ENCODE data around the gene ATP9B.
"Not testable (repeated sequence)": the region's sequence is repeated elsewhere in the genome, so short reads cannot be mapped to it uniquely, and the experiment has no call there.

The ATP9B gene

DNA sequence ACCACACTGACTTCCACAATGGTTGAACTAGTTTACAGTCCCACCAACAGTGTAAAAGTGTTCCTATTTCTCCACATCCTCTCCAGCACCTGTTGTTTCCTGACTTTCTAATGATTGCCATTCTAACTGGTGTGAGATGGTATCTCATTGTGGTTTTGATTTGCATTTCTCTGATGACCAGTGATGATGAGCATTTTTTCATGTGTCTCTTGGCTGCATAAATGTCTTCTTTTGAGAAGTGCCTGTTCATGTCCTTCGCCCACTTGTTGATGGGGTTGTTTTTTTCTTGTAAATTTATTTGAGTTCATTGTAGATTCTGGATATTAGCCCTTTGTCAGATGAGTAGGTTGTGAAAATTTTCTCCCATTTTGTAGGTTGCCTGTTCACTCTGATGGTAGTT, 216.0 kb downstream of the ATP9B start:
- not testable (repeated sequence) for DNase-seq (ENCODE audit: low spot score)

GRCh38 chr18:79290409-79290808, 221.2 kb downstream of the ATP9B start:
- DNase-seq (ENCODE audit: low spot score): not testable (repeated sequence)

GRCh38 chr18:79290876-79291275, 221.7 kb downstream of the ATP9B start:
- no peak for DNase-seq (ENCODE audit: low spot score)

- no peak for DNase-seq (ENCODE audit: low spot score)
Observed at GRCh38 chr18:79294235-79294634, 225.0 kb downstream of the ATP9B start.

GRCh38 chr18:79299272-79299671, 230.1 kb downstream of the ATP9B start:
- no peak for DNase-seq (ENCODE audit: low spot score)

DNA sequence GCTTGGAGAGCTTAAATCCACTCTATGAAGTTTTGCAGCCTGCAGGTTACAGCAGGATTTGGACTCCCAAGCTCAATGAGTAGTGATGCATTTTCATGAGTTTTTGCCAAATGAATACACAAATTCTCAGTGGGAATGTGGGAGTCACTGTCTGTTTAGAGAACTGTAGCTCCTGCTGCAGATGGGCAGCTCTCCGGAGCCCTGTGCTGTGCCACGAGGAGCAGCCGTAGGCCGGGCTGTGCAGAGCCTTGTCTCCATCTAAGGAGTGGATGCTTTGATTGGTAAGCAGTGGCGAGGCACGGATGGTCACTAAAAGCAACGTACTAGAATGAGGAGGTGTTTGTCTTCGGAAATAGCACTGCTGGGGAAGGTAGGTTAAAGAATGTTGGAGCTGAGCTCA, 230.5 kb downstream of the ATP9B start:
- no peak for DNase-seq (ENCODE audit: low spot score)

DNA sequence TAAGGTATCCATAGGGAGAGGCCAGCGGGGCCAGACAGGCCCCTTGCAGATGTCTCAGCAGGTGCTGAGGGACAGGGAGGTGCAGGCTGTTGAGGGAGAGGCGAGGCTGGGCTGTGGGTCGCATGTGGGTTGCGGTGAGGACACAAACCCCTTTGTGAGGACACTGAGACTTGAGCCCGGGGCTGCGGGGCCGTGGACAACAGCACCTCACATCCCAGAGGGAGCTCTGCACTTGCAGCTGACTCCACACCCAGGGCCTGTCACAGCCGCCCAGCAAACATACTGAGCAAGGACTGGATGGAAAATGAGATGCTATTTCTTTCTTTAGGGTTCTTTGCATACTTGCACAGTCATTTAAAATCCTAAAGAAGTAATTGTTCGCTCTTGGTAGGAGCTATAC, 231.2 kb downstream of the ATP9B start:
- no peak for DNase-seq (ENCODE audit: low spot score)

GRCh38 chr18:79302120-79302519, 232.9 kb downstream of the ATP9B start:
- DNase-seq (ENCODE audit: low spot score): no peak

- no peak for DNase-seq (ENCODE audit: low spot score)
Observed at GRCh38 chr18:79305911-79306310, 236.7 kb downstream of the ATP9B start.

DNA sequence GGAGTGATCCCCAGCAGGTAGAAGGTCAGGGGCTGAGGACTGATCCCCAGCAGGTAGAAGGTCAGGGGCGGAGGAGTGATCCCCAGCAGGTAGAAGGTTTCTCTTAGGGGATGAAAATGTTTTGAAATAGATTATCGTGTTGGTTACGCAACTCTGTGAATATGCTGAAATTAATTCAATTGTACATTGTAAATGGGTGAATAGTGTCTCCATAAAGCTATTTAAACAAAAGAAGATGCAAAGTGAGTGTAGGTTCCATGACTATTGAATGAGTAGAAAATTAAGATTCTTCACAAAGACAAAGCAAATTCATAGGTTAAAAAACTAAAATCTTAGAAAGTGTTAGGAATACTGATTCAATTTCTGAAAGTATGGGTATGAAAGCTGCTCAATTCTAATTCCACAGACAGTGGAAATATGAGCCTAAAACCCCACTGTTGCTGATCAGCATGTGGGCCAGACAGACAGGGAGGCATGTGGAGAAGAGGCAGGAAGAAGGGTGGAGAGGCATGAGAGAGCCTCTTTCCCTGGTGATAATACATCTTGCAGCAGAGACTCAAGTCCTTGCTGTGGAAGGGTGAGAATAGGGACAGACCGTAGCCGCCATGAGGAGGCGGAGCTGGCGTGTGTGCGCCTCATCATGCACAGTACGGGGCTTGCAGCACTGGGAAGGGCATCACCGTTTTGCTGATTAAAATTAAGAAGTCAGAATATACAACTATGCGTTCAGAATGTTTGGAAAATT, 240.6 kb downstream of the ATP9B start:
- DNase-seq (ENCODE audit: low spot score): no peak

DNA sequence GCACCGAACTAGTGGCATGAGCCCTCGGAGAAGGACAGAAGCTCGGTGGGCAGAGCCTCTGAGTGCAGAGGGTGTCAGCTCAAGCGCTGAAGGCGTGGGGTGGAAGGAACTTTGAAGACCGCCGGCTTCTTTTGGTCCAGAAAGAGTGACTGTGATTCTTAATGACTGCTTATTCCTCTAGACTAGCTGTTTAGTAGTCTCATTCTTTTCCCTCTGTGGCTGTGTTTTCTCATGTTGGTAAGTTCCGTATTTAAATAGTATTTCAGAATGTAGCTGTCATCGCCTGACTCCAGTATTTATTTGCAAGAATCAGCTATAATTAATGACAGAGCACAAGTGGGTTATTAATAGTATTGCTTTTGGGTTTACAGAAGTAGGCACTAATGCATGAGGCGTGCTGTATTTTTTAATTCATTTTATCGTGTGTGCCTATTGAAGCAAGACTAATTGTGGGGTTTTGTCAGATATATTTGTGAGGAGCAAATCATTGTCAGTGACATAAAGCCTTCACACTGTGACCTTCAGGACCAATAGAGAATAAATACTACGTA, 245.7 kb downstream of the ATP9B start:
- no peak for DNase-seq (ENCODE audit: low spot score)

- no peak for DNase-seq (ENCODE audit: low spot score)
Observed at GRCh38 chr18:79315596-79315995, 246.4 kb downstream of the ATP9B start.

- no peak for DNase-seq (ENCODE audit: low spot score)
Observed at GRCh38 chr18:79317703-79318102, 248.5 kb downstream of the ATP9B start.

- DNase-seq (ENCODE audit: low spot score): no peak
Observed at GRCh38 chr18:79318142-79318673, 249.0 kb downstream of the ATP9B start.

GRCh38 chr18:79320216-79320850, 251.1 kb downstream of the ATP9B start:
- no peak for DNase-seq (ENCODE audit: low spot score)

DNA sequence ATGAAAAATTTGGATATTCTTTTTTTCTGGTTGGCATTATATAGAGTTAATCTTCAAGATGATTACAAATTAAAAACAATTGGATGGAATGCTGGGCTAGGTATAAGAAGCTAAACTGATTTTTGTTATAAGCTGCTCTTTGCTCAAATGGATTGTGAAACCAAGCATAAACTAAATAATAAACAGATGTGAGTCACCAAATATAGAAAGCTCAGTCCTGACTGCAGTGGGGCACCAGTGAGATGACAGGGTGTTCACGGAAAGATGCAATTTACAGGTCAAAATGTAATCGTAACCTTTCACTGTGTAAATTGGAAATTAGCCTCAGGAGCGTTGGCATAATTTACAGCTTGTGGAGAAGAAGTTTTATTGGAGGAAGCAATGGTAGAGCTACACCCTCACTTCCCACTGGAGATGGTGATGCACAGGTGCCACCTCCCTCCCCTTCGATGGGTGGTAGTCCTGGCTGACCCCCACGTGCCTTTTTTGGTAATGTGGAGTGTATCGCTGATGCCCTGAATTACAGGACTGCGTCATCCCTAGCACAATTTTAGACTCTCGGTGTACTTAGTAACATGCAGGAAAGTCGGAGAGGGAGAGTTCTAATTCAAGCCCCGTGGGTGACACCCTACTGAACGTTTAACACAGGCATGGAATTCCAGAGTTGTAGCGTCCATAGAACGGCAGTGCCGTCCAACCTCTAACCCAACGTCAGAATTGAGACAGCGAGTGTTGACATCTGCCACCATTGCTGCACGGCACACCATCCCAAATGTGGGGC, 252.6 kb downstream of the ATP9B start:
- no peak for DNase-seq (ENCODE audit: low spot score)

DNA sequence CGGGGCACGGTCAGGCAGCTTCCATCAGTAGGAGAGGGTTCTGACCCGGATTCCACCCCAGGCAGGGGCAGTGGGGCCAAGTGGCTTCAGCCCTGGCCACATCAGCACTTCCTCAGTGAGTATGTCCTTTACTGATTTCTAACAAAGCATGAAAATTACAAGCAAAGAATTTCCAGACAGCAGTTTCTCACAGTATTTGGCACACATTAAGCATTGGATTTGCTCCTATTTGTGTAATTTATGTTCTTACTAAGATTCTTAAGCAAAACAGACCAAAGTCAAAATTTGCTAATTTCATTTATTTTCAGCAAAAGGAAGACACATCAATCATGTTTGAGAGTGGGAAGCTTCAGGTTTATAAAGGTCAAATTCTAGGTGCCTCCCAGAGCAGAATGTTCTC, 253.2 kb downstream of the ATP9B start:
- DNase-seq (ENCODE audit: low spot score): no peak

DNA sequence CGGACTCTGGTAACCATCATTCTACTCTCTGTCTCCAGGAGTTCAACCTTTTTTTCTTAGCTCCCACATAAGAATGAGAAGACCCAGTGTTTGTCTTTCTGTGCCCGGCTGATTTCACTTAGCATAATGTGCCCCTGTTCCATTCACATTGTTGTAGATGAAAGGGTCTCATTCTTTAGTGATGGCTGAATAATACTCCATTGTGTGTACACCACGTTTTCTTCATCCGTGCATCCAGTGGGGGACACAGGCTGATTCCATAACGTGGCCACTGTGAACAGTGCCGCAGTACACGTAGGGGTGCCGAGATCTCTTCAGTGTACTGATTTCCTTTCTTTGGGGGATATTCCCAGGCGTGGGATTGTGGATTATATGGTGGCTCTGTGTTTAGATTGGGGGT, 254.3 kb downstream of the ATP9B start:
- DNase-seq (ENCODE audit: low spot score): no peak

DNA sequence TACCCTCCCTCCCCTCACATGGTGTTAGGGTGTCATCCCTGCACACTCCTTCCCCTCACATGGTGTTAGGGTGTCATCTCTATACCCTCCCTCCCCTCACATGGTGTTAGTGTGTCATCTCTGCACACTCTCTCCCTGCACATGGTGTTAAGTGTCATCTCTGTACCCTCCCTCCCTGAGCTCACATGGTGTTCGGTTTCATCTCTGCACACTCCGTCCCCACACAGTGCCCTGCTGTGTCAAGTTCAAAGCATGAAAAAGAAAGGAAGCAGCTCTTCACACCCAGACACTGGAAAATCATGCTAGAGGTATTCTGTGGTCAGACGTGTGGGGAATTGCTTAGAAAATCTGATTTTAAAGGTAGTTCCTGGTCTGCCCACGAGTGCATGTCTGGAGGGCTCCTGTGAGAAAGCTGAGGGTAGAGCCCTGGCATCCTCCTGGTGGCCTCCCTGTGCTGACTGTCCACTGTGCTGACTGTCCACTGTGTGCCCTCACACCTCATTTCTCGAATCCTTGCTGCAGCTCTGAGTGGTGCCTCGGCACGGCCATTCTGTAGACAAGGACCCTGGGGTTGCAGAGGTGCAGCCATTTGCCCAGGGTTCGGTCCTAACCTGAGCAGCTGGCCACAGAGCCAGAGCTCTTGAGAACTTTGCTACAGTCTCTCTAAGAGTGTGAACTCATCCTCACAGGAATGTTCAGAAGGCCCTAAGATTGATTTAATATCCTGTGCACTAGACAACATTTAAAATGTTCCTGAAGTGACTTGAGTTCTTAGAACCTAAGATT, 257.4 kb downstream of the ATP9B start:
- no peak for DNase-seq (ENCODE audit: low spot score)

DNA sequence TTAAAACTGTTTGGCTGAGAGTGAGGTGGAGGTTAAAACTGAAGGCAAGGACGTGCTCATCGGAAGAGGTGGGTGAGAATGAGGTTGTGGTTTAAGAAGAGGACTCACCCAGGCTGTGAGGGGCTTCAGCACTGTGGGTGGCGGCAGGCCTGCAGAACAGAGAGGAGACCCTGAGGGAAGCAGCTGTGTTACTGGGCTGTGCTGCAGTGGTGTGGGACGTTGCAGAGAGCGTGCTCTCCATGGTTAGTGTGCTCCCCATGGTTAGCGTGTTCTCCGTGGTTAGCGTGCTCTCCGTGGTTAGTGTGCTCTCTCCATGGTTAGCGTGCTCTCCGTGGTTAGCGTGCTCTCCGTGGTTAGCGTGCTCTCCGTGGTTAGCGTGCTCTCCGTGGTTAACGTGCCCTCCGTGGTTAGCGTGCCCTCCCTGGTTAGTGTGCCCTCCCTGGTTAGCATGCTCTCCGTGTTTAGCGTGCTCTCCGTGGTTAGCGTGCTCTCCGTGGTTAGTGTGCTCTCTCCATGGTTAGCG, 258.1 kb downstream of the ATP9B start:
- DNase-seq (ENCODE audit: low spot score): no peak

GRCh38 chr18:79327915-79328314, 258.7 kb downstream of the ATP9B start:
- not testable (repeated sequence) for DNase-seq (ENCODE audit: low spot score)
